DND-41 (cell line): Measurements from ENCODE around the gene GDF11.
A peak's percentile ranks its signal among the peaks of the same experiment; 100 is the strongest.

Source experiments
- CTCF ChIP-seq: IDR thresholded peaks from 2 replicates; pipeline ENCODE4 v1.5.1; 2012; ENCODE audit warnings: borderline replicate concordance, low read length, moderate library complexity, mild to moderate bottlenecking; ENCODE audit not compliant: poor library complexity, severe bottlenecking; ENCODE audit errors: extremely low read depth
- EZH2 ChIP-seq: IDR thresholded peaks from 3 replicates; pipeline ENCODE4 v1.6.1; 2012; ENCODE audit warnings: borderline replicate concordance, low read depth, mild to moderate bottlenecking, moderate library complexity, low read length, inconsistent platforms; ENCODE audit not compliant: severe bottlenecking

- TF ChIP-seq CTCF (peak; percentile 77), EZH2 (no peak)
Observed at GRCh38 chr12:55724226-55724939, 18.5 kb upstream of the GDF11 start.
